ENCODE results near the gene PCDHA1.
"Not testable (repeated sequence)": the region's sequence is repeated elsewhere in the genome, so short reads cannot be mapped to it uniquely, and the experiment has no call there.

Gene PCDHA1

GRCh38 chr5:140785905-140786686, at the start of gene PCDHA1:
Gene PCDHA1 (plus strand): TSS chr5:140786140.
- no peak for DNase-seq (ENCODE audit: low read depth)

- DNase-seq (ENCODE audit: low read depth): no peak
Measured at GRCh38 chr5:140737486-140737885, 48.5 kb upstream of the PCDHA1 start.

GRCh38 chr5:140741967-140742366, 44.0 kb upstream of the PCDHA1 start:
- no peak for DNase-seq (ENCODE audit: low read depth)

GRCh38 chr5:140753561-140753960, 32.4 kb upstream of the PCDHA1 start:
- DNase-seq (ENCODE audit: low read depth): no peak

GRCh38 chr5:140764177-140764973, 21.6 kb upstream of the PCDHA1 start:
- DNase-seq (ENCODE audit: low read depth): no peak

- DNase-seq (ENCODE audit: low read depth): no peak
Measured at GRCh38 chr5:140767444-140767843, 18.5 kb upstream of the PCDHA1 start.

- no peak for DNase-seq (ENCODE audit: low read depth)
Measured at GRCh38 chr5:140780512-140780911, 5.4 kb upstream of the PCDHA1 start.

- DNase-seq (ENCODE audit: low read depth): not testable (repeated sequence)
Measured at GRCh38 chr5:140787422-140787821, 1.5 kb downstream of the PCDHA1 start.

- not testable (repeated sequence) for DNase-seq (ENCODE audit: low read depth)
Measured at GRCh38 chr5:140787849-140788504, 2.0 kb downstream of the PCDHA1 start.

- DNase-seq (ENCODE audit: low read depth): no peak
Measured at GRCh38 chr5:140791089-140791488, 5.1 kb downstream of the PCDHA1 start.

GRCh38 chr5:140794595-140795258, 8.8 kb downstream of the PCDHA1 start, which contains the start of gene PCDHA2:
Gene PCDHA2 (plus strand): TSS chr5:140794852.
- DNase-seq (ENCODE audit: low read depth): no peak

GRCh38 chr5:140795259-140795641, 9.3 kb downstream of the PCDHA1 start:
- DNase-seq (ENCODE audit: low read depth): no peak

- not testable (repeated sequence) for DNase-seq (ENCODE audit: low read depth)
Measured at GRCh38 chr5:140796072-140796717, 10.3 kb downstream of the PCDHA1 start.

GRCh38 chr5:140796718-140797095, 10.8 kb downstream of the PCDHA1 start:
- no peak for DNase-seq (ENCODE audit: low read depth)

GRCh38 chr5:140800816-140801493, 15.0 kb downstream of the PCDHA1 start, which contains the start of gene PCDHA3:
Gene PCDHA3 (plus strand): TSS chr5:140801057.
- no peak for DNase-seq (ENCODE audit: low read depth)

- no peak for DNase-seq (ENCODE audit: low read depth)
Measured at GRCh38 chr5:140801494-140801841, 15.5 kb downstream of the PCDHA1 start.

GRCh38 chr5:140802381-140802780, 16.4 kb downstream of the PCDHA1 start:
- not testable (repeated sequence) for DNase-seq (ENCODE audit: low read depth)

- no peak for DNase-seq (ENCODE audit: low read depth)
Measured at GRCh38 chr5:140802781-140803271, 16.9 kb downstream of the PCDHA1 start.

- DNase-seq (ENCODE audit: low read depth): no peak
Measured at GRCh38 chr5:140806834-140807775, 21.2 kb downstream of the PCDHA1 start, which contains the start of gene PCDHA4. Gene PCDHA4 (plus strand): TSS chr5:140807068.

All from stimulated activated CD8-positive, alpha-beta memory T cell treated with anti-CD3 and anti-CD28 coated beads, Interleukin-12 subunit alpha, Interleukin-12 subunit beta, amount 100 ng/mL, for 1 hour (primary cell).